Hematopoietic multipotent progenitor cell treated with erythropoietin and hydrocortisone succinate and interleukin-3 and kit ligand, for 15 days (in vitro differentiated cells): ENCODE measurements around the gene C19orf38.
A peak's percentile ranks its signal among the peaks of the same experiment; 100 is the strongest.

Experiments used
- DNase-seq: peaks from one replicate; pipeline ENCODE4 v3.0.0-alpha.2; 2015; ENCODE audit warnings: low spot score

C19orf38 gene

GRCh38 chr19:10911579-10912363 is 63.6 kb downstream of the C19orf38 start:
- DNase-seq: no peak

GRCh38 chr19:10912619-10913018 is 64.4 kb downstream of the C19orf38 start:
- DNase-seq: no peak

- no peak for DNase-seq
Observed at GRCh38 chr19:10913716-10914340, 65.6 kb downstream of the C19orf38 start.

GRCh38 chr19:10915130-10916091 is 67.2 kb downstream of the C19orf38 start:
- DNase-seq: peak; percentile 46

- DNase-seq: no peak
Observed at GRCh38 chr19:10916602-10917001, 68.4 kb downstream of the C19orf38 start.

- no peak for DNase-seq
Observed at GRCh38 chr19:10918359-10918758, 70.1 kb downstream of the C19orf38 start.
